GM19397 (cell line): ENCODE measurements around the gene CHRM3.
"Not testable (repeated sequence)": the region's sequence is repeated elsewhere in the genome, so short reads cannot be mapped to it uniquely, and the experiment has no call there.

Experiments
- ATAC-seq: cut with Tn5 transposase; IDR thresholded peaks from one replicate; pipeline ENCODE4 v1.9.1; 2021; ENCODE audit warnings: mild to moderate bottlenecking, moderate library complexity; ENCODE audit not compliant: unreplicated experiment

Gene CHRM3

GRCh38 chr1:239386453-239387303 is at the start of gene CHRM3:
TSS of gene CHRM3 (plus strand) at chr1:239386568. CDS start at chr1:239907452, 520,884 bp downstream.
- no peak for ATAC-seq

GRCh38 chr1:239337799-239338430 is 48.5 kb upstream of the CHRM3 start:
- no peak for ATAC-seq

- no peak for ATAC-seq
Measured at GRCh38 chr1:239347776-239348175, 38.6 kb upstream of the CHRM3 start.

- ATAC-seq = no peak
Measured at GRCh38 chr1:239348635-239349353, 37.6 kb upstream of the CHRM3 start.

GRCh38 chr1:239349699-239350098 is 36.7 kb upstream of the CHRM3 start:
- no peak for ATAC-seq

- ATAC-seq = no peak
Measured at GRCh38 chr1:239353536-239353935, 32.8 kb upstream of the CHRM3 start.

- ATAC-seq = no peak
Measured at GRCh38 chr1:239354231-239354630, 32.1 kb upstream of the CHRM3 start.

GRCh38 chr1:239357867-239358266 is 28.5 kb upstream of the CHRM3 start:
- ATAC-seq = no peak

- ATAC-seq = no peak
Measured at GRCh38 chr1:239361403-239361802, 25.0 kb upstream of the CHRM3 start.

GRCh38 chr1:239363930-239364329 is 22.4 kb upstream of the CHRM3 start:
- no peak for ATAC-seq

GRCh38 chr1:239367196-239367810 is 19.1 kb upstream of the CHRM3 start:
- ATAC-seq = no peak

GRCh38 chr1:239368436-239369109 is 17.8 kb upstream of the CHRM3 start:
- ATAC-seq = no peak

GRCh38 chr1:239370869-239371268 is 15.5 kb upstream of the CHRM3 start:
- ATAC-seq = not testable (repeated sequence)

- no peak for ATAC-seq
Measured at GRCh38 chr1:239382666-239383065, 3.7 kb upstream of the CHRM3 start.

- no peak for ATAC-seq
Measured at GRCh38 chr1:239383714-239384113, 2.7 kb upstream of the CHRM3 start.

GRCh38 chr1:239387304-239388158 is 1.2 kb downstream of the CHRM3 start:
- no peak for ATAC-seq

GRCh38 chr1:239388159-239388485 is 1.8 kb downstream of the CHRM3 start:
- no peak for ATAC-seq

GRCh38 chr1:239388578-239388977 is 2.2 kb downstream of the CHRM3 start:
- ATAC-seq = no peak

- ATAC-seq = no peak
Measured at GRCh38 chr1:239389703-239390102, 3.3 kb downstream of the CHRM3 start.

- ATAC-seq = no peak
Measured at GRCh38 chr1:239392271-239392670, 5.9 kb downstream of the CHRM3 start.
